ENCODE results near the gene WWOX.
"Not testable (repeated sequence)": the region's sequence is repeated elsewhere in the genome, so short reads cannot be mapped to it uniquely, and the experiment has no call there.

The WWOX gene

GRCh38 chr16:78593352-78593751 lies 493.9 kb downstream of the WWOX start:
- no peak for DNase-seq

DNA sequence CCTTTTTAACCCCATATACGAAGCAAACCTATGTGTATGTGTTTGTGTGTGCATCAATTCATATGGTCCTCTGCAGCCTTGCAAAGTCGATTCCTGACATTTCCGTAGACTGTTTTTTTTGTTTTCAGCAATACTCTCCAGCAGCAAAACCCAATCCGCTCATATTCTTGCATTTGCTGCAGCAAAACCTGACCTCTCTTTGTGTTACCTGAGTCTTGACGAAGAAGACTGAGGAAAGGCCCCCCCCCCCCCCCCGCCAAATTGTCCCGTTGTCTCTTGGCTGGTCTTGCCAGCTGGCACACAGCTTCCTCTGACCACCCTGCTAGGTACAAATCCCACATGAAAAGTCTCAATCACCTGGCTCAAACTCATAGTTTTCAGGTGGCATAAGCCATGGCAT lies 494.7 kb downstream of the WWOX start:
- DNase-seq: no peak

- no peak for DNase-seq
Observed at GRCh38 chr16:78596348-78596995, 497.0 kb downstream of the WWOX start.

DNA sequence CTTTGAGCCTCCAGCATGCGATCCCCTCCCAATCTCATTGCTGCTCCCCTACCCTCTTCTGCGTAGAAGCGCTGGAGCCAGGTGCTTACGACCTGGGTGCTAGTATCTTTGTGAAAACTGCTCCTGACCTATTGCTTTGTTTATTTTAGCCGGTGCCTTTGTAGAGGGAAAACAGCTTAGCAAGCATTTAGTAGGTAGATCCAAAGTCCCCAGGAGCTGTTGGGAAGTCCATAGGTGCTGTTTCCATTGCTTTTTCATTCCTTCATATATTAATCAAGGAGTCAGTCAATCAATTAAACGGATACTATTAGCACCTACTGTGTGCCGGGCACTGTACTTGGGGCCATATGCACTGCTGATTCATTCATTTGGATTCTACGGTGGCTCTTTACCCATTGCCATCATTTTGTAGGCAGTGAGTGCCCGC lies 497.6 kb downstream of the WWOX start:
- no peak for DNase-seq

GRCh38 chr16:78597809-78598570 lies 498.5 kb downstream of the WWOX start:
- DNase-seq: no peak

- DNase-seq: no peak
Observed at GRCh38 chr16:78599271-78599670, 499.8 kb downstream of the WWOX start.

GRCh38 chr16:78604423-78605062 lies 505.1 kb downstream of the WWOX start:
- not testable (repeated sequence) for DNase-seq

- no peak for DNase-seq
Observed at GRCh38 chr16:78605548-78606101, 506.2 kb downstream of the WWOX start.

DNA sequence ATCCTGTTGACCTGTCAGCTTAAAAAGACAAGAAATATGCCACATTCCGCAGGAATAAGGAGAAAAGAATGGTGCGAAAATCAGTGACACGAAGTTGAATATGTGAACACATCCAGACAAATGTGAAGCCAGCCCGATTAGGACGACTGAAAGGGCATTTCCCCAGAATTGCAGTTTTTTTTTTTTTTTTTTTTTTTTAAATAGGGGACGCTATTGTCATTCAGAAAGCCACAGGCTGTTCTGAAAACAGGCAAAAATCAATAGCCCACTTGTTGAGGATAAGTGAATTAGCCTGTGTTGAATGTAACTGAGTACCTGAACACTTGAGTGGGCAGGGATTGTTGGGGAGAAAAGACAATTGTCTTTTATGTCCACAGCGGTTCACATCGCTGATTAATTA lies 507.1 kb downstream of the WWOX start:
- no peak for DNase-seq

GRCh38 chr16:78607022-78607421 lies 507.6 kb downstream of the WWOX start:
- no peak for DNase-seq

GRCh38 chr16:78607465-78607864 lies 508.0 kb downstream of the WWOX start:
- DNase-seq: no peak

DNA sequence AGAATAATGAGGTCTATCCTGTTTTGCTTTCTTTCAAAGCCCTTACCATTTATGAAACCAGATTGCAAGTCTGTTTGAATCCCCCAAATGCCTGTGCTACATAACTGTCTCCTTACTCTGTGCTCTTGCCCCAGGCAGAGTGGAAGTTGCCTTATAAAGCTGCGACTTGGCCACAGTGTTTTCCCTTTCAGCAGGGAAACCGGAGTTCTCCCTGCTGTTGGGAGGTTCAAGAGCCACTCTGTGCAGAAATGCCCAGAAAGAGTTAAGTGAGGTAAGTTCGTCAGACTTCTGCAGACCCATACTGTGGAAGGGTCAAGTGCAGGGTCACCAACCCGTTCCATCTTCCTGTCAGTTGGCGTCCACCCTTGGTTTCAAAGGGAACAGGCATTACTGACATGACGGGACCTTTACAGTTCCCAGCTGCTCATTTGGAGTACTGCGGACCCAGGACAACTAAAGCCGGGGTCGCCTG lies 508.9 kb downstream of the WWOX start:
- no peak for DNase-seq

DNA sequence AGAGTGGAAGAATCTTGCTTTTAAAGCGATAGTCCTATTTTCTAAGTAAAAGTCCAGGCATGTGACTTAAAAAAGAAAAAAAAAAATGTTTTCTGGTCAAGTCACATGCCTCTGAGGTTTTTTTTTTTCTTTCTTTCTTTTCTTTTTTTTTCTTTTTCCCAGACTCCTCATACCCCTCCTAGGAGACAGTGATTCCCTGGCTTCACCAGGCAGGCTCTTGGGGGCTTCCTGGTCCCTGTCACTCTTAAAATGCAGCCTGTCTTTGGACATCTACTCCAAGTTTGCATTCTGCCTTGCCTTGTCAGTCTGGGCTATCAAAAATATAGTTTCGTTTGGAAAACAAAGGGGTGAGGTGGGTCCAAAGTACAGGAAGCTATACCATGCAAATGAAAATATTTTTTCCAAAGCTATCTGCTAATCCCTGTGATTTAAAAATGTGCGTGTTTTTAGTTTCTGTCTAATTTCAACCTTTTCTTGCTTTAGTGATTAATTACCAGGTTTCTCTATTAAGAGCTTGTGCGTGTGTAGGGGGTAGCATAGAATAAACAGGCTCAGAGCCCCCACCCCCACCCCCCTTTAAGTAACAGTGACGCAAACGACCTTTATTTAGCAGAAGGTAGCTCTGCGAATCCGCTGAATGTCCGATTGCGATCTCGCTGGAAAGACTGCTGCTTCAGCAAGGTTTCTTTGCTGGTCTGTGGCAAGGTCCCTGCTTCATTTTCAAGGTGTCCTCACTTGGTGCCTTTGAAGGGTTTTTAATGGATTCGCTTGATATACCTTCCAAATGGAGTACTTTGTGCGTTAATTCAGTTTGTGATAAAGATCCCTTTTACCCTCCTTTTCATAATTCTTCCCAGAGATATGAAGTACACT lies 510.2 kb downstream of the WWOX start:
- DNase-seq: no peak

DNA sequence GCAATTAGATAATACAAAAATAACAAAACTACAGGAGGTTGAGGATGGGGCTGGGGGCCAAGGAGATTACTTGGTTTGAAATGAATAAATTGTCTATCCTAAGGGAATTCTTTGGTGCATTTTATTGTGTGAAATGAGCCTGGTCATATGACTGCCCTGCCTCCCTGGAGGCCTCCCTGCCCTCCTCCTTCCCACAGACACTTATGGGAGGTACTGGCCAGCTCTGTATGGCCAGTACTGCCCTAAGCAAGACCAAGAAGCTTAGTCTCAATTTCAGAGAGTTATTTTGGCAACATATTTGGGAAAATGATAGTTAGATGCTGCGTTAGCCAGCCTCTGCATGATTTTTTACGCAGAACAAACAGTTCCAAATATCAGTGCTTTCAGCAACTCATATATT lies 511.9 kb downstream of the WWOX start:
- no peak for DNase-seq

DNA sequence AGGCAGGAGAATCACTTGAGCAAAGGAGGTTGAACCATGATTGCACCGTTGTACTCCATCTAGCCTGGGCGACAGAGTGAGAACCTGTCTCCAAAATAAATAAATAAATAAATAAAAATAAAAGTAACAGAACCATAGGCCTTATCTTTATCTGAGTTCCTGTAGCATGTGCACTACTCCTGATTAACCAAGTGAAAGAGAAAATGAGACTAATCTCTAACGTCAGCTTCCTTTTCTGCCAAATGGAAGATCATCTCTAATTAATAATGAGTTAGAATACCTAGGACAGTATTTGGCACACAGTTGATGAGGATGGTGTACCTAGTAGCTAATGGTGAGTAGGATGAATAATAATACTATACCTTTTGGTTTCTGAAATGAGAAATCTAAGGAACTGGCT lies 520.4 kb downstream of the WWOX start:
- no peak for DNase-seq

DNA sequence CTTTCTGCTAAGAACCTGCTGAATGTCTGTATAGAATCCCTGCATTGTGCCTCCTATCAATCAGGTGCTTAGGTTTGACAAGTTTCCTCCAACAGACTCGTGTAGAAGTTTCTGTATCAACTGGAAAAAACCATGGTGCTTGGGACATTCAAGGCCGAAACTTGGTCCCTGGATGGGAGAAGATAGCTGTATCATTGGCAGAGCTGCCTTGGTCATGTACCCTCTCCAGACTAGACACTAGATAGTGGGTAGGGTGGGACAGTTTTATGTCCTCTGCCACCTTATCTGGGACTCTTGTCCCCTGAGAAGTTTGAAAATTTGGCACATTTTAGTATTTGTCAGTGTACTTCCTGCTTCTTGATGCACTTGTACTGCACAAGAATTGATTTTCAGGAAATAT lies 520.8 kb downstream of the WWOX start:
- DNase-seq: no peak

GRCh38 chr16:78623796-78624195 lies 524.3 kb downstream of the WWOX start:
- DNase-seq: no peak

DNA sequence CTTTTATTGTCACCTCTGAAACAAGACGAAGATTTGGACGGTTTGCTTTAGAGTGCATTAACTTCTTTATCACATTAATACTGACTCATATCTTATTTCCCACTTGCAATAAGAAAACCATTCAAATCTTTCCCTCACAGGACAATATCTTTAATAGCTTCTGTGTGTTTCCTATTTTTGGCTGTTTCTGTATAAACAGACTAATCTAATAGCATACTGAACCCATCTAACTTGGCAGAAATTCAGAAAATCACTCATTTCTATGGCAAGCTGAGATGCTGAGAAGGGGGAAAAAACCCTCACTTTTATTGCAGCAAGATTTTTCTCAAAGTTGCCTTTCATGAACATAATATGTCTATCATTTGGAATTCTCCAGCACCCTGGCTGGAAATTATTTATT lies 524.9 kb downstream of the WWOX start:
- DNase-seq: no peak

DNA sequence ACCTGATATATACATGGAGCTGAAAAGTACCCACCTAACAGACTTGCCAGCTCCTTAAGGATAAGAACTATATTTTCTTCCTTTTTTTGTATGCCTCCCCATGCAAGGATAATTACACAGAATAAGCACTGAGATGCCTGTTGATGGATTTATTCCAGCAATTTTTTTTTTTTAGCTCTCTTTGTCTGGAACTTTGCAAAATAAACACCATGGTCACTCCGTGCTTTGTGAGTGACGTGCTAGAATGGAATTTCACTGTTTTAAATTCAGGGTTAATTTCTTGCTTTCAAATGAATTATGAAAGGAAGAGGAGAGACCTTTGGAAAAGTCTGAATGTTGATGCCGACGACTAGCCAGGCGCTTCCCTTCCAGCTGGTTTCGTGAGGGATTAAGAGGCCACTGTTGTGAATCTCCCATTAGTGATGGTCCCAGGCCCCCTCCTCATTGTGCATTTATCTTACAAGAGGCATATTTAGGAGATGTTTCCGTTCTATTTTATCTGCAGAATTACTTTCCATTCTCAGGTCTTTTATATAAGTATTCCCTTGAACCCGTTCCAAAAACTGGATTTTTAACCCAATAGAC lies 529.1 kb downstream of the WWOX start:
- no peak for DNase-seq

GRCh38 chr16:78629173-78629572 lies 529.7 kb downstream of the WWOX start:
- no peak for DNase-seq

DNA sequence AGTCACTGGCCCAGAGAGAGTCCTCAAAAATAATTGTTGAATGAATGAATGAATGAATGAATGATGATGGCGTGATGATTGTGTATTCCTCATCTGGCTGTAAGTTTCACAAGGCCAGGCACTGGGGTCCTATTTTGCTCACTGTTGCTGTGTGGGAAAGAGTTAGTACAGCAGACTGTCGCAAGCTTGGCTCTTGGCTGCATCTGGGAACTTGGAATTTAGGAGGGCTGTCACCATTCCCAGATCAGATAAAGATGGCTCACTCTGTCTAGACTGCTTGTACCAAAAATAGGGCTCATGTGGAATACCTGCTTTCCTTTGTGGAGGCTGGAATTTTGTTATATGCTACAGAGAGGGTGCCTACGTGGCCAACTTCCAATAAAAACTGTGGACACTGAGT lies 530.6 kb downstream of the WWOX start:
- no peak for DNase-seq

- no peak for DNase-seq
Observed at GRCh38 chr16:78633551-78633950, 534.1 kb downstream of the WWOX start.

Measured in stimulated activated CD4-positive, alpha-beta T cell treated with anti-CD3 and anti-CD28 coated beads, Interleukin-4, amount 100 ng/mL, for 24 hours (primary cell).